Neural cell (in vitro differentiated cells): ENCODE measurements around the gene PAX2. TPM values are rescaled to one million over a fixed set of nuclear protein-coding genes. Genes with fewer than 3 reads are reported as not detected.

Experiments
- H2AFZ ChIP-seq: fragments of 200-600, 300-800 bp; sonication (generic), shearing (Covaris generic); 2 replicates; pipeline ENCODE4 v1.6.0; 2014; ENCODE audit warnings: low read depth, mild to moderate bottlenecking, antibody characterized with exemption, low read length, moderate library complexity
- H3F3A ChIP-seq: fragments of 200-600 bp; shearing (Covaris generic); 2 replicates; pipeline ENCODE4 v1.6.1; 2016; ENCODE audit warnings: mild to moderate bottlenecking, moderate library complexity, mixed read lengths, antibody characterized with exemption, low read length; ENCODE audit not compliant: insufficient read depth, poor library complexity, severe bottlenecking
- H3K27ac ChIP-seq: fragments of 200-600, 300-800 bp; sonication (generic), shearing (Covaris generic); 2 replicates; pipeline ENCODE4 v1.5.1; 2014; ENCODE audit warnings: mild to moderate bottlenecking, low read length, moderate library complexity
- H3K27me3 ChIP-seq: fragments of 300-800, 200-600 bp; sonication (generic), shearing (Covaris generic); 2 replicates; pipeline ENCODE4 v1.6.0; 2014; ENCODE audit warnings: mild to moderate bottlenecking, low read depth, low read length, moderate library complexity; ENCODE audit not compliant: insufficient read depth
- H3K36me3 ChIP-seq: fragments of 300-800, 200-600 bp; sonication (generic), shearing (Covaris generic); 2 replicates; pipeline ENCODE4 v1.5.1; 2014; ENCODE audit warnings: mild to moderate bottlenecking, antibody characterized with exemption, low read length, moderate library complexity; ENCODE audit not compliant: insufficient read depth
- H3K4me2 ChIP-seq: fragments of 300-800, 200-600 bp; sonication (generic), shearing (Covaris generic); 2 replicates; pipeline ENCODE4 v1.6.0; 2014; ENCODE audit warnings: mild to moderate bottlenecking, low read length
- H3K4me3 ChIP-seq: fragments of 300-800, 200-600 bp; sonication (generic), shearing (Covaris generic); 2 replicates; pipeline ENCODE4 v1.5.1; 2014; ENCODE audit warnings: mild to moderate bottlenecking, low read length, moderate library complexity
- H3K79me2 ChIP-seq: fragments of 200-600 bp; shearing (Covaris generic); replicated peaks from 2 replicates; pipeline ENCODE4 v1.6.0; 2014; ENCODE audit warnings: mild to moderate bottlenecking, low read length, moderate library complexity; ENCODE audit not compliant: insufficient read depth
- H3K9ac ChIP-seq: fragments of 300-800, 200-600 bp; sonication (generic), shearing (Covaris generic); 2 replicates; pipeline ENCODE4 v1.6.1; 2016; ENCODE audit warnings: mild to moderate bottlenecking, low read length, mixed read lengths
- H3K9me2 ChIP-seq: fragments of 200-600 bp; shearing (Covaris generic); 2 replicates; pipeline ENCODE4 v1.6.1; 2016; ENCODE audit warnings: mild to moderate bottlenecking, low read length, mixed read lengths; ENCODE audit not compliant: insufficient read depth
- H3K9me3 ChIP-seq: fragments of 200-600, 300-800 bp; sonication (generic), shearing (Covaris generic); 2 replicates; pipeline ENCODE4 v1.6.1; 2016; ENCODE audit warnings: mild to moderate bottlenecking, mixed run types, low read length, moderate library complexity, mixed read lengths
- H4K20me1 ChIP-seq: fragments of 200-600 bp; shearing (Covaris generic); 2 replicates; pipeline ENCODE4 v1.6.1; 2016; ENCODE audit warnings: mild to moderate bottlenecking, mixed run types; ENCODE audit not compliant: insufficient read depth
- EP300 ChIP-seq: fragments of 450-650 bp; conservative IDR thresholded peaks from 2 replicates; pipeline ENCODE4 v1.6.1; 2014; ENCODE audit warnings: antibody characterized with exemption, mild to moderate bottlenecking, moderate library complexity; ENCODE audit not compliant: poor library complexity, severe bottlenecking
- EZH2 ChIP-seq: fragments of 200-600, 300-800 bp; shearing (Covaris generic), sonication (generic); IDR thresholded peaks from 2 replicates; pipeline ENCODE4 v1.6.1; 2014; ENCODE audit warnings: antibody characterized with exemption, low read length, borderline replicate concordance, mild to moderate bottlenecking; ENCODE audit not compliant: insufficient read depth, poor library complexity, severe bottlenecking
- MXI1 ChIP-seq: fragments of 450-650 bp; conservative IDR thresholded peaks from 2 replicates; pipeline ENCODE4 v1.6.1; 2014; ENCODE audit warnings: antibody characterized with exemption, mild to moderate bottlenecking; ENCODE audit not compliant: poor library complexity, severe bottlenecking
- POLR2AphosphoS5 ChIP-seq: IDR thresholded peaks from 2 replicates; pipeline ENCODE4 v1.6.1; 2012
- RAD21 ChIP-seq: fragments of 450-650 bp; conservative IDR thresholded peaks from 2 replicates; pipeline ENCODE4 v1.6.1; 2014; ENCODE audit warnings: antibody characterized with exemption, mild to moderate bottlenecking, moderate library complexity
- REST ChIP-seq: IDR thresholded peaks from 2 replicates; pipeline ENCODE4 v1.6.1; 2012; ENCODE audit warnings: borderline replicate concordance
- SMC3 ChIP-seq: fragments of 450-650 bp; conservative IDR thresholded peaks from 2 replicates; pipeline ENCODE4 v1.6.1; 2014; ENCODE audit warnings: antibody characterized with exemption, mild to moderate bottlenecking, moderate library complexity; ENCODE audit not compliant: poor library complexity
- TAF1 ChIP-seq: IDR thresholded peaks from 2 replicates; pipeline ENCODE4 v1.6.1; 2012; ENCODE audit warnings: low read depth
- polyA plus RNA-seq: library from polyadenylated mRNA; depleted of rRNA; stranded (reverse); fragments of >200 nt; gene quantifications from 2 replicates; pipeline ENCODE4 v1.2.3, GENCODE V29; 2014
- TF ChIP-seq, protein P1 (sequence below): fragments of 450-650 bp; IDR thresholded peaks from 2 replicates; pipeline ENCODE4 v1.5.1; 2014; ENCODE audit warnings: antibody characterized with exemption, mild to moderate bottlenecking, moderate library complexity; ENCODE audit not compliant: poor library complexity, severe bottlenecking

Gene PAX2
- polyA plus RNA-seq, 1 donor from 2014 or later: not detected

- Histone ChIP-seq H4K20me1 (no peaks in the 10 kb centered on the region), H3K9ac (no peak overlapping the region), H2AFZ (no peak overlapping the region), H3K79me2 (no peaks in the 10 kb centered on the region), H3F3A (no peaks in the 10 kb centered on the region), H3K4me2 (no peak overlapping the region), H3K27ac (no peak overlapping the region), H3K27me3 (peaks cover 95% of the 10 kb centered on the region), H3K9me3 (no peaks in the 10 kb centered on the region), H3K9me2 (no peaks in the 10 kb centered on the region), H3K4me3 (no peak overlapping the region), H3K36me3 (no peaks in the 10 kb centered on the region)
- TF ChIP-seq EZH2 (peak; percentile 0), EP300 (no peak), TAF1 (no peak)
Measured at GRCh38 chr10:100723770-100724530, 21.4 kb upstream of the PAX2 start.

DNA sequence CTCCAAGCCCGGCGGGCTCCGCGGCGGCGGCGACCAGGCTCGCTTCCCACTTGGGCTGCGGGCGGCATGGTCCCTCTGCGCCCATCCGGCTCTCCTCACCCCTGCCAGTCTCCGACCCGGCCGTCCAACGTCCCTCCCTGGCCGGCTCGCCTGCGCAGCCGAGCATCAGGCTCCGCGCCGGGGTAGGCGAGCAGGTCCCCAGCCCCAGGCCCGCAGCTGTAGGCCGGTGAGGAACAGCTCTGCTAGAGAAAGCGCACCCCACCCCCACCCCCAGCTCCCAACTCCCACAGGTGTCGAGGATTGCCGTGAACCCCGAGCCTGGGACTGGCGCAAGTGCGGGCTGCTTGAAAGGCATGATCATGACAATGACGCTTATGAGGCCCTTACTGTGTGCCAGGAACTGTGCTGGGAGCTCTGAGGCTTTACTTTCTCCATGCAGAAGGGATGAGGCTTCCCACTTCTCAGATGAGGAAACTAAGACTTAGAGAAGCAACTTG is 20.8 kb upstream of the PAX2 start:
- Histone ChIP-seq H3K36me3 (no peaks in the 10 kb centered on the region), H3K27me3 (peaks cover 95% of the 10 kb centered on the region), H2AFZ (no peak overlapping the region), H3K4me2 (no peak overlapping the region), H3K9ac (no peak overlapping the region), H3K9me3 (no peaks in the 10 kb centered on the region), H3F3A (no peaks in the 10 kb centered on the region), H3K4me3 (no peak overlapping the region), H3K9me2 (no peaks in the 10 kb centered on the region), H3K27ac (no peak overlapping the region), H4K20me1 (no peaks in the 10 kb centered on the region), H3K79me2 (no peaks in the 10 kb centered on the region)
- TF ChIP-seq, protein P1, sequence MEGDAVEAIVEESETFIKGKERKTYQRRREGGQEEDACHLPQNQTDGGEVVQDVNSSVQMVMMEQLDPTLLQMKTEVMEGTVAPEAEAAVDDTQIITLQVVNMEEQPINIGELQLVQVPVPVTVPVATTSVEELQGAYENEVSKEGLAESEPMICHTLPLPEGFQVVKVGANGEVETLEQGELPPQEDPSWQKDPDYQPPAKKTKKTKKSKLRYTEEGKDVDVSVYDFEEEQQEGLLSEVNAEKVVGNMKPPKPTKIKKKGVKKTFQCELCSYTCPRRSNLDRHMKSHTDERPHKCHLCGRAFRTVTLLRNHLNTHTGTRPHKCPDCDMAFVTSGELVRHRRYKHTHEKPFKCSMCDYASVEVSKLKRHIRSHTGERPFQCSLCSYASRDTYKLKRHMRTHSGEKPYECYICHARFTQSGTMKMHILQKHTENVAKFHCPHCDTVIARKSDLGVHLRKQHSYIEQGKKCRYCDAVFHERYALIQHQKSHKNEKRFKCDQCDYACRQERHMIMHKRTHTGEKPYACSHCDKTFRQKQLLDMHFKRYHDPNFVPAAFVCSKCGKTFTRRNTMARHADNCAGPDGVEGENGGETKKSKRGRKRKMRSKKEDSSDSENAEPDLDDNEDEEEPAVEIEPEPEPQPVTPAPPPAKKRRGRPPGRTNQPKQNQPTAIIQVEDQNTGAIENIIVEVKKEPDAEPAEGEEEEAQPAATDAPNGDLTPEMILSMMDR: no peak
- TF ChIP-seq REST (no peak), RAD21 (no peak), EP300 (no peak), MXI1 (no peak), TAF1 (no peak), EZH2 (no peak), POLR2AphosphoS5 (no peak), SMC3 (no peak)
